ENCODE data around the gene LIN28B. TPM values are rescaled to one million over a fixed set of nuclear protein-coding genes. Genes with fewer than 3 reads are reported as not detected.
"Not testable (repeated sequence)": the region's sequence is repeated elsewhere in the genome, so short reads cannot be mapped to it uniquely, and the experiment has no call there.

Gene LIN28B
- total and polyA plus RNA-seq, 3 donors from 2014 or later: 5.7 to 7.3 (median 6.7) TPM

DNA sequence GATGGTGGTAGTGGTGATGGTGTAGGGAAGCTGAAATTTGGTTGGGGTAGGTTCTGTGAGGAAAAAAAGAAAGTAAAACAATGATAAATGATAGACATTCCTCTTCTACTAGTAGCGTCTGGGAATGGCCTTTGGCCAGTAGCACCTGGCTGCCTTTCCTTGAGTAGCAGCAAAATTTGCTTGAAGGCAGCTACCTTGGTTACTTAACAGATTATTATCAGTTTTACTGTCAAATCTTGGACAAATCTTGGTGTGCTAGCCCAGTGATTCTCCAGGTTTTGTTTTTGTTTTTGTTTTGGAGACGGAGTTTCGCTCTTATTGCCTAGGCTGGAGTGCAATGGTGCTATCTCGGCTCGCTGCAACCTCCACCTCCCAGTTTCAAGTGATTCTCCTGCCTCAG, 26.4 kb downstream of the LIN28B start:
- H3K4me1 ChIP-seq: no peaks in the 10 kb centered on the region
- no peaks in the 10 kb centered on the region for H3K27me3 ChIP-seq
- 89 to 94% methylated on average over 5 of the region's 5 CpGs for WGBS, 2 donors
- no peak for DNase-seq
- TF ChIP-seq POLR2A (IDR thresholded peaks at IDR 0.05): no peak
- TF ChIP-seq, protein P1, sequence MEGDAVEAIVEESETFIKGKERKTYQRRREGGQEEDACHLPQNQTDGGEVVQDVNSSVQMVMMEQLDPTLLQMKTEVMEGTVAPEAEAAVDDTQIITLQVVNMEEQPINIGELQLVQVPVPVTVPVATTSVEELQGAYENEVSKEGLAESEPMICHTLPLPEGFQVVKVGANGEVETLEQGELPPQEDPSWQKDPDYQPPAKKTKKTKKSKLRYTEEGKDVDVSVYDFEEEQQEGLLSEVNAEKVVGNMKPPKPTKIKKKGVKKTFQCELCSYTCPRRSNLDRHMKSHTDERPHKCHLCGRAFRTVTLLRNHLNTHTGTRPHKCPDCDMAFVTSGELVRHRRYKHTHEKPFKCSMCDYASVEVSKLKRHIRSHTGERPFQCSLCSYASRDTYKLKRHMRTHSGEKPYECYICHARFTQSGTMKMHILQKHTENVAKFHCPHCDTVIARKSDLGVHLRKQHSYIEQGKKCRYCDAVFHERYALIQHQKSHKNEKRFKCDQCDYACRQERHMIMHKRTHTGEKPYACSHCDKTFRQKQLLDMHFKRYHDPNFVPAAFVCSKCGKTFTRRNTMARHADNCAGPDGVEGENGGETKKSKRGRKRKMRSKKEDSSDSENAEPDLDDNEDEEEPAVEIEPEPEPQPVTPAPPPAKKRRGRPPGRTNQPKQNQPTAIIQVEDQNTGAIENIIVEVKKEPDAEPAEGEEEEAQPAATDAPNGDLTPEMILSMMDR (IDR thresholded peaks at IDR 0.05): no peak
- no peak overlapping the region for H3K4me3 ChIP-seq
- H3K27ac ChIP-seq: no peak overlapping the region
- H3K9me3 ChIP-seq: no peaks in the 10 kb centered on the region
- no peaks in the 10 kb centered on the region for H3K36me3 ChIP-seq (ENCODE audit: low read depth, missing control alignments)
- intact Hi-C loops (cut with DNase I; ENCODE audit: low total_unique reads): no loop called here

DNA sequence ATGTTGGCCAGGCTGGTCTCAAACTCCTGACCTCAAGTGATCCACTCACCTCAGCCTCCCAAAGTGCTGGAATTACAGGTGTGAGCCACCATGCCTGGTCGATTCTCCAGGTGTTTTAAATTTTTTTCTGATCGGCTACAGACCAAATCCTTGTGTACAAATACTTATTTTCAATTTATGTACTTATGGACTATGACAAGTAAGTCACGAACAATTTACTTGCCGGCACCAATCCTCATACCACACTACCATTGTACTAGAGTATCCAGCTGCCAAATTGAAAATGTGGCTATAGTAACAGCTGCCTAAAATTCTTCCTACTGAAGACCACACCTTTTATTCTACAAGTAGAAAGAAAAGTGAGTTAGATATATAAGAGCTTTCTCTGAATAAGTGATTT, 26.9 kb downstream of the LIN28B start:
- intact Hi-C loops (cut with DNase I; ENCODE audit: low total_unique reads): no loop called here
- Histone ChIP-seq H3K36me3 (ENCODE audit: low read depth, missing control alignments) (no peaks in the 10 kb centered on the region), H3K4me3 (no peak overlapping the region), H3K27me3 (no peaks in the 10 kb centered on the region), H3K4me1 (no peaks in the 10 kb centered on the region), H3K27ac (no peak overlapping the region), H3K9me3 (no peaks in the 10 kb centered on the region)
- WGBS, 2 donors: 92 to 94% methylated on average over 4 of the region's 4 CpGs
- DNase-seq: no peak
- TF ChIP-seq, protein P1 (IDR thresholded peaks at IDR 0.05): no peak
- TF ChIP-seq POLR2A (IDR thresholded peaks at IDR 0.05): no peak

DNA sequence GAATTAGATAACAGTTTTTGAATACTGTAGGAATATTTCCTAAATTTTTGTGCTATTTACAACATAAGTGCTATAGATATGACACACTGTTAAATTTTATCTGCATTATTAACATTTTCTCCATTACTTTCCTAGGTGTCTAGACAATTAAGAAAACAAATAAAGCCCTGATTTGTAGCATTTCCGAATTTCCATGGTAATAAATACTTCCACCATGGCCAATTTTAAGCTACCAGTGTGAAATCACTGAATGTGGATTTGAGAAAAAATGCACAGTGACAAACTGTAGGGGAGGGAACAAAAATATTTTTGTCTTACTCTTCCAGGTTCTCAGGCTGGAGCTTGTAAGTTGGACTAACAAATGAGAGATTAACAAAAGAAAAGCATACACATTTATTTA, 27.9 kb downstream of the LIN28B start:
- no peak for TF ChIP-seq POLR2A (IDR thresholded peaks at IDR 0.05)
- TF ChIP-seq, protein P1 (IDR thresholded peaks at IDR 0.05): no peak
- no peaks in the 10 kb centered on the region for H3K9me3 ChIP-seq
- no peaks in the 10 kb centered on the region for H3K36me3 ChIP-seq (ENCODE audit: low read depth, missing control alignments)
- H3K27ac ChIP-seq: no peak overlapping the region
- no peak overlapping the region for H3K4me3 ChIP-seq
- no peaks in the 10 kb centered on the region for H3K27me3 ChIP-seq
- H3K4me1 ChIP-seq: no peaks in the 10 kb centered on the region
- WGBS, 2 donors: 83 to 86% methylated on average over 1 of the region's 1 CpG
- intact Hi-C loops (cut with DNase I; ENCODE audit: low total_unique reads): no loop called here
- DNase-seq: no peak

DNA sequence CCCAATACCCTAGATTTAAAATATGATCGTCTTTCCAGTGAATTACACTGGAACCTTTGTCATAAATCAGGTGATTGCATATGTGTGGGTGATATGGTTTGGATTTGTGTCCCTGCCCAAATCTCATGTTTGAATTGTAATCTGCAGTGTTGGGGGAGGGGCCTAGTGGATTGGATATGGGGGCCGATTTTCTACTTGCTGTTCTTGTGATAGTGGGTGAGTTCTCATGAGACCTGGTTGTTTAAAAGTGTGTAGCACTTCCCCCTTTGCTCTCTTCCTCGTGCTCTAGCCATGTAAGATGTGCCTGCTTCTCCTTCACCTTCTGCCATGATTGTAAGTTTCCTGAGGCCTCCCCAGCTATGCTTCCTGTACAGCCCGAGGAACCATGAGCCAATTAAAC, 29.0 kb downstream of the LIN28B start:
- intact Hi-C loops (cut with DNase I; ENCODE audit: low total_unique reads); DNase-seq; H3K27ac ChIP-seq; H3K4me3 ChIP-seq; H3K4me1 ChIP-seq; H3K9me3 ChIP-seq; H3K36me3 ChIP-seq (ENCODE audit: low read depth, missing control alignments); H3K27me3 ChIP-seq: not testable (repeated sequence)
- 78 to 79% methylated on average over 4 of the region's 4 CpGs for WGBS, 2 donors

DNA sequence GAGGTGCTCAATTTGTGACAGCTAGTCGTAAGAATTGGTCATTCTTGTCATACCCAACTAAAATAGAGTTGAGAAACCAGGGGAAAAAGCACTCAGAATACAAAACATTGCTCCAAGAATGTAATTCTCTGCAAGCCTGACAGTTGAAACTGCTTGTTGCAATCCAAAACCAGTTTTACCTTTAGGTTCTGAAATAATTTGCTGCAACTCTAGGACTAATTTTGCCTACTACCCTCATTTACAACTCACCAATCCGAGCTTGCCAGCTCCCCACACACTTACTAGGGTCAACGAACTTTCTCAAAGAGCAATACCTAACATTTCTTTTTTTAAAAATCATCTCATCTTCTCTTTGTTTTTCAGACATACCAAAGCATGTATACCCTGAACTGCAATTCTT, 29.7 kb downstream of the LIN28B start:
- no peak for TF ChIP-seq POLR2A (IDR thresholded peaks at IDR 0.05)
- TF ChIP-seq, protein P1 (IDR thresholded peaks at IDR 0.05): no peak
- H3K9me3 ChIP-seq: no peaks in the 10 kb centered on the region
- H3K27ac ChIP-seq: no peak overlapping the region
- intact Hi-C loops (cut with DNase I; ENCODE audit: low total_unique reads): no loop called here
- no peak for DNase-seq
- WGBS, 2 donors: 81 to 84% methylated on average over 3 of the region's 3 CpGs
- no peak overlapping the region for H3K4me3 ChIP-seq
- H3K4me1 ChIP-seq: no peaks in the 10 kb centered on the region
- H3K36me3 ChIP-seq (ENCODE audit: low read depth, missing control alignments): no peaks in the 10 kb centered on the region
- no peaks in the 10 kb centered on the region for H3K27me3 ChIP-seq
